ENCODE measurements around the gene PLPPR2. TPM values are rescaled to one million over a fixed set of nuclear protein-coding genes. Genes with fewer than 3 reads are reported as not detected.
"Not testable (repeated sequence)": the region's sequence is repeated elsewhere in the genome, so short reads cannot be mapped to it uniquely, and the experiment has no call there.

PLPPR2 gene
- total RNA-seq (2014; rRNA removed; shearing (Covaris generic); ENCODE audit: low replicate concordance): 0.43 and 0.67 TPM in 2 replicates

GRCh38 chr19:11355160-11356073 lies at the start of gene PLPPR2:
TSS of gene PLPPR2 (plus strand) at chr19:11355432. CDS start at chr19:11357674, 2,242 bp downstream.
- no peak within 1 kb of the TSS for H3K27ac ChIP-seq (ENCODE audit: low read length)
- no peaks in the 10 kb centered on the region for H3K27me3 ChIP-seq (ENCODE audit: low read length)
- H3K9me2 ChIP-seq (replicated peaks; ENCODE audit: insufficient read depth, low read length): no peaks in the 10 kb centered on the region
- H3K4me3 ChIP-seq (ENCODE audit: low read length): no peak within 1 kb of the TSS
- H3K9me3 ChIP-seq (ENCODE audit: low read length): no peaks in the 10 kb centered on the region
- no peak for DNase-seq
- H3K36me3 ChIP-seq (ENCODE audit: insufficient read depth, low read length): no peaks in the 10 kb centered on the region
- no peaks in the 10 kb centered on the region for H3K79me2 ChIP-seq (ENCODE audit: low read length)
- no peak within 1 kb of the TSS for H3K4me2 ChIP-seq (ENCODE audit: low read depth, low read length, poor library complexity, severe bottlenecking)
- H2AFZ ChIP-seq (ENCODE audit: low read length): no peak within 1 kb of the TSS
- H3K9ac ChIP-seq (ENCODE audit: low read length): no peak within 1 kb of the TSS
- H3K4me1 ChIP-seq (ENCODE audit: low read length): no peaks in the 10 kb centered on the region
- H4K20me1 ChIP-seq (ENCODE audit: insufficient read depth, low read depth, low read length): no peaks in the 10 kb centered on the region

- no peaks in the 10 kb centered on the region for H4K20me1 ChIP-seq (ENCODE audit: insufficient read depth, low read depth, low read length)
- H3K9me2 ChIP-seq (replicated peaks; ENCODE audit: insufficient read depth, low read length): no peaks in the 10 kb centered on the region
Measured at GRCh38 chr19:11306337-11306736, 48.9 kb upstream of the PLPPR2 start.

GRCh38 chr19:11320278-11320995 lies 34.8 kb upstream of the PLPPR2 start:
- H3K27ac ChIP-seq (ENCODE audit: low read length); H3K9me2 ChIP-seq (replicated peaks; ENCODE audit: insufficient read depth, low read length); H3K36me3 ChIP-seq (ENCODE audit: insufficient read depth, low read length); H3K9me3 ChIP-seq (ENCODE audit: low read length); H4K20me1 ChIP-seq (ENCODE audit: insufficient read depth, low read depth, low read length); H3K4me1 ChIP-seq (ENCODE audit: low read length); H2AFZ ChIP-seq (ENCODE audit: low read length); H3K9ac ChIP-seq (ENCODE audit: low read length); H3K4me2 ChIP-seq (ENCODE audit: low read depth, low read length, poor library complexity, severe bottlenecking); H3K79me2 ChIP-seq (ENCODE audit: low read length); H3K4me3 ChIP-seq (ENCODE audit: low read length); H3K27me3 ChIP-seq (ENCODE audit: low read length): not testable (repeated sequence)
- peak; percentile 45 for DNase-seq

More at GRCh38 chr19:11306337-11306736, 48.9 kb upstream of the PLPPR2 start:
- DNase-seq: peak; percentile 28
- H3K27me3 ChIP-seq (ENCODE audit: low read length): no peaks in the 10 kb centered on the region
- H3K9me3 ChIP-seq (ENCODE audit: low read length): no peaks in the 10 kb centered on the region
- H3K79me2 ChIP-seq (ENCODE audit: low read length): no peaks in the 10 kb centered on the region
- no peaks in the 10 kb centered on the region for H3K4me1 ChIP-seq (ENCODE audit: low read length)
- H3K4me2 ChIP-seq (ENCODE audit: low read depth, low read length, poor library complexity, severe bottlenecking): no peak overlapping the region
- no peak overlapping the region for H2AFZ ChIP-seq (ENCODE audit: low read length)
- no peak overlapping the region for H3K27ac ChIP-seq (ENCODE audit: low read length)
- no peak overlapping the region for H3K4me3 ChIP-seq (ENCODE audit: low read length)
- no peak overlapping the region for H3K9ac ChIP-seq (ENCODE audit: low read length)
- H3K36me3 ChIP-seq (ENCODE audit: insufficient read depth, low read length): no peaks in the 10 kb centered on the region

GRCh38 chr19:11321191-11322126 lies 33.8 kb upstream of the PLPPR2 start:
- Histone ChIP-seq H3K4me3 (ENCODE audit: low read length) (no peak overlapping the region), H3K36me3 (ENCODE audit: insufficient read depth, low read length) (no peaks in the 10 kb centered on the region), H3K9me3 (ENCODE audit: low read length) (no peaks in the 10 kb centered on the region), H3K4me2 (ENCODE audit: low read depth, low read length, poor library complexity, severe bottlenecking) (no peak overlapping the region), H3K79me2 (ENCODE audit: low read length) (no peaks in the 10 kb centered on the region), H2AFZ (ENCODE audit: low read length) (no peak overlapping the region), H3K27ac (ENCODE audit: low read length) (no peak overlapping the region), H3K9ac (ENCODE audit: low read length) (no peak overlapping the region), H3K27me3 (ENCODE audit: low read length) (no peaks in the 10 kb centered on the region), H3K4me1 (ENCODE audit: low read length) (no peaks in the 10 kb centered on the region), H3K9me2 (replicated peaks; ENCODE audit: insufficient read depth, low read length) (no peaks in the 10 kb centered on the region), H4K20me1 (ENCODE audit: insufficient read depth, low read depth, low read length) (no peaks in the 10 kb centered on the region)
- peak; percentile 42 for DNase-seq

GRCh38 chr19:11322269-11323024 lies 32.8 kb upstream of the PLPPR2 start:
- Histone ChIP-seq H3K9me2 (replicated peaks; ENCODE audit: insufficient read depth, low read length) (no peaks in the 10 kb centered on the region), H3K9me3 (ENCODE audit: low read length) (no peaks in the 10 kb centered on the region), H3K9ac (ENCODE audit: low read length) (no peak overlapping the region), H3K4me1 (ENCODE audit: low read length) (no peaks in the 10 kb centered on the region), H3K27ac (ENCODE audit: low read length) (no peak overlapping the region), H3K27me3 (ENCODE audit: low read length) (no peaks in the 10 kb centered on the region), H4K20me1 (ENCODE audit: insufficient read depth, low read depth, low read length) (no peaks in the 10 kb centered on the region), H3K79me2 (ENCODE audit: low read length) (no peaks in the 10 kb centered on the region), H2AFZ (ENCODE audit: low read length) (no peak overlapping the region), H3K36me3 (ENCODE audit: insufficient read depth, low read length) (no peaks in the 10 kb centered on the region), H3K4me2 (ENCODE audit: low read depth, low read length, poor library complexity, severe bottlenecking) (no peak overlapping the region), H3K4me3 (ENCODE audit: low read length) (no peak overlapping the region)
- DNase-seq: no peak

- Histone ChIP-seq H3K4me1 (ENCODE audit: low read length) (no peaks in the 10 kb centered on the region), H3K36me3 (ENCODE audit: insufficient read depth, low read length) (no peaks in the 10 kb centered on the region), H3K4me3 (ENCODE audit: low read length) (no peak overlapping the region), H3K9ac (ENCODE audit: low read length) (no peak overlapping the region), H3K4me2 (ENCODE audit: low read depth, low read length, poor library complexity, severe bottlenecking) (no peak overlapping the region), H3K9me2 (replicated peaks; ENCODE audit: insufficient read depth, low read length) (no peaks in the 10 kb centered on the region), H4K20me1 (ENCODE audit: insufficient read depth, low read depth, low read length) (no peaks in the 10 kb centered on the region), H3K79me2 (ENCODE audit: low read length) (no peaks in the 10 kb centered on the region), H3K27me3 (ENCODE audit: low read length) (no peaks in the 10 kb centered on the region), H3K27ac (ENCODE audit: low read length) (no peak overlapping the region), H2AFZ (ENCODE audit: low read length) (no peak overlapping the region), H3K9me3 (ENCODE audit: low read length) (no peaks in the 10 kb centered on the region)
- no peak for DNase-seq
Measured at GRCh38 chr19:11323601-11324078, 31.6 kb upstream of the PLPPR2 start.

GRCh38 chr19:11324079-11324661 lies 31.1 kb upstream of the PLPPR2 start:
- Histone ChIP-seq H3K9me3 (ENCODE audit: low read length) (no peaks in the 10 kb centered on the region), H3K9me2 (replicated peaks; ENCODE audit: insufficient read depth, low read length) (no peaks in the 10 kb centered on the region), H3K27me3 (ENCODE audit: low read length) (no peaks in the 10 kb centered on the region), H3K4me2 (ENCODE audit: low read depth, low read length, poor library complexity, severe bottlenecking) (no peak overlapping the region), H3K36me3 (ENCODE audit: insufficient read depth, low read length) (no peaks in the 10 kb centered on the region), H4K20me1 (ENCODE audit: insufficient read depth, low read depth, low read length) (no peaks in the 10 kb centered on the region), H3K27ac (ENCODE audit: low read length) (no peak overlapping the region), H3K4me3 (ENCODE audit: low read length) (no peak overlapping the region), H3K9ac (ENCODE audit: low read length) (no peak overlapping the region), H3K79me2 (ENCODE audit: low read length) (no peaks in the 10 kb centered on the region), H2AFZ (ENCODE audit: low read length) (no peak overlapping the region), H3K4me1 (ENCODE audit: low read length) (no peaks in the 10 kb centered on the region)
- DNase-seq: peak; percentile 23

All from Karpas-422 (cell line).